Prostate gland (tissue), 2 donors: ENCODE results near the gene RPS6KC1.

Experiments used
- CTCF ChIP-seq, 4 experiments: fragments of 200-600 bp in 2 of 4; fragments of 450-650 bp in 2 of 4; sonication (generic) in 2 of 4; IDR thresholded peaks; 1 replicate in 3 of 4; 2 replicates in 1 of 4; pipeline ENCODE4 v1.5.1; 2016 to 2019; ENCODE audit warnings: antibody characterized with exemption in 4 of 4, mild to moderate bottlenecking in 2 of 4, moderate library complexity in 2 of 4
- POLR2A ChIP-seq: fragments of 450-650 bp; IDR thresholded peaks from one replicate; pipeline ENCODE4 v1.6.1; 2016; ENCODE audit warnings: antibody characterized with exemption, mild to moderate bottlenecking

DNA sequence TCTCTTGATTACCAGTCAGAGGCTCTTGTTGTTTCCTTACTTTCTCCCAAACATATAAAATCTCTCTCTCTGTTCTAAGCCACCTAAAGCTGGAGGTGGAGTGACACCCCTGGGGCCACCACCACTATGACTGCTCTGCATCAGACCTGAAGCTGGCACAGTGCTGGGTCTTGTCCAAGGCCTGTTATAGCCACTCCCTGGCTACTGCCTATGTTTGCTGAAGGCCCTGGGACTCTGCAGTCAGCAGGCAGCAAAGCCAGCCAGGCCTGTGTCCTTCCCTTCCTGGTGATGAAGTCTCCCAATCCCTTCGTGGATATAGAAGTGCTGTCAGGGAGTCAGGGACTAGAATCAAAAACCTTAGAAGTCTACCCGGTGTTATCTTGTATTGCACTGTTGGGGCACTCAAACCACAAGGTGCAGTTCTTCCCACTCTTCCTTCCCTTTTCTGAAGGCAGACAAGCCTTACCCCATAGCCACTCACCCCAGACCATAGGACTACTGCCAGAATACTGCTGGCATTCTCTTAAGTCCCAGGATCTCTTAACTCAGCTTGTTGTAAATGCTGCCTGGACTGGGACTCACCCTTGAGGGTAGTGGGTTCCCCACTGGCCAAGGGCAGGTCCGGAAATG, 103.1 kb downstream of the RPS6KC1 start:
- TF ChIP-seq CTCF (IDR thresholded peaks at IDR 0.05) (no peak), POLR2A (no peak)
